SIG-M5 (cell line): ENCODE results near the gene RXFP4.

Experiments
- DNase-seq: peaks from one replicate; lab custom pipeline; 2025; lab: John Stamatoyannopoulos, UW

Gene RXFP4

DNA sequence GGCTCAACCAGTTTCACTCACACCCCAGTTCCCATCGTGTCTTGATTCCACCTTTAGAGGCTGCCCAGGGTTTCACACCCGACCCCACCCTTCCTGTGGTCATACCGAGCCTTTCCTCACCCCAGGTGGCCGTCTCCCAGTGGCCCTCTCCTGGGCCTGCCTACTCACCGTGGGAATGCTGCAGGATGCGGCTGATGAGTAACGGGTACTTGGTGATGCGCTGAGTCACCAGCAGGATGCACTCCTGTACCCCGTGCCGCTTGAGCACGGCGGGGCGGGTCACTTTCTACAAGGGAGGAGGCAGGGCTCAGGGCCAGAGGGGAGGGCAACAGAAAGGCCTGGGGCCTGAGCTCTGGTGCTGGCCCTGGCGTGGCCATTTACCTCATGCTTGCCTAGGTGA, 20.5 kb downstream of the RXFP4 start:
- no peak for DNase-seq

DNA sequence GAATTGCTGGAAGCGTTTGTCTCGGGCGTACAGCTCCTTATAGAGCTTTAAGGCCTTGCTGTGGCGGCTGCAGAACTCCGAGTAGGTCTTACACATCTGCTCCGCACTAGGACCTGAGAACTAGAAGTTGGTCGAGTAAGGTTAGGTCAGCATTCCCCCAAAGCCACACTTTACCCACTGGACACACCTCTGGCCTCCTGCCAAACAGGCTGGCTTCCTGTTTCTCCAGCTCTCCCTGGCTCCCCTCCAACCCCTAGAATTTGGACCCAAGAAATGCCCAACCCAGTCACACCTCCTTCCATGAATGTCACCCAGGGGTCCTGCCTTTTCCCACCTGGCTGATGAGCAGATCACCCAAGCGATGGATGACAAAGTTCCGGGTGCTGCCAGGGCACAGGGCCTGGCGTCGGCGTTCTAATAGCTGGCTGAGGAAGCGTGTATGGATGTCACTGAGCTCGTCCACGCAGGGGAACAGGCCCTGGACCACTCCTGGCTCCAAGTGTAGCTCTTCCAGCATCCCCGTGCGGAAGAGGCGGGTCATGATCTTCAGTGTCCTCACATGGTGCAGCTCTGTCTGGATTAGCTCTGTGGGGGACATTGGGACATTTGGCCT, 21.3 kb downstream of the RXFP4 start:
- no peak for DNase-seq

- no peak for DNase-seq
These were observed 22.8 kb downstream of the RXFP4 start for GRCh38 chr1:155964193-155964592.

DNA sequence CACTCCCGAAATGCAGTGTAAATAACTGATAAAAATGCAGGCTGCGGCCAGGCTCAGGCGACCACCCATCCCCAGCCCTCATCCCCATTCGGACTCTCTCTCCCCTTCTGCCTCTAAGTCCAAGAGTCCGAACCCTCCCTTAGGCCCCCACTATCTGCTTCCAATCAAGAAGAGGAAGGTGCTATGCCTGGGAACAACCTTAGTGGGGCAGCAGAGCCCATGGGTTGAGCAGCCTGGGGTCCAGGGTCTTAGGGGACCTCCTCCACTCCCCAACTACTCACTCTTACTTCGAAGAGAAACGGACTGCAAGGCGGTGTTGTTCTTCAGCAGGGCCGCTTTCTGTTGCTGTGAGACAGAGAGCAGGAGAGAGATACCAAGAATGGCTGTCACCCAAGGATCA, 24.7 kb downstream of the RXFP4 start:
- no peak for DNase-seq

DNA sequence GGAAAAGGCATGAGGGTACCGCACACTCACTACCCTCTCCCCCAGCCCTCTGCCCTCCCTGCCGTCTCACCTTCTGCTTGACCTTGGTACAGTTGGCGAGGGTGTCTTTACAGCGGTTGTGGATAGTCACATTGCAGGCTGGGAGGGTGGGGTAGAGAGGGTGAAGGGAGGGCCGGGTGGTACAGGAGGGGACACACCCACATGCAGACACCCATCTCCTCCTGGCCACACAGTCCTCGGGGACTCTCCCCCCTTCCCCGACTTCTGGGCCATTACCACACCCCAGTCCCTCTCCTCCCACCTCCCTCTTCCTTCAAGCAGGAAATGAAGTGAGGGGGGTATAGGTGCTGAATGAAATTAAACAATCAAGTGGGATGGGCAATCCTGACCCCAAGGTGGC, 25.3 kb downstream of the RXFP4 start:
- DNase-seq, result no peak

- no peak for DNase-seq
These were observed 26.1 kb downstream of the RXFP4 start for GRCh38 chr1:155967341-155968050.

DNA sequence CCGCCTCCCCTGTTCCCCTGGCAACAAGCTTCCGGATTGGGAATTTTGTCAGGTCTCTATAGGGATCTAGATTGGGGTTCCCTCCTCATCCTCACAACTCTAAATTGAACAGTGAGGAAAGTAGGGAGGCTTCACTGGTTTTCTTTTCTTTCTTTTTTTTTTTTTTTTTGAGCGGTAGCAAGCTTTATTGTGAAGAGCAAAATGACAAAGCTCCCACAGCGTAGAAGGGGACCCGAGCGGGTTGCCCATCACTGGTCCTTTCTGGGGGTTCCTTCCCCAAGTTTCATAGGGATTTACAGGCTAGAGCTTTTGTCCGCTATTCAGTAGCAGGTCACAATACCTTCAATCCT, 26.6 kb downstream of the RXFP4 start:
- DNase-seq, result no peak

GRCh38 chr1:155968670-155969069, 27.2 kb downstream of the RXFP4 start:
- no peak for DNase-seq

- DNase-seq, result no peak
These were observed 27.9 kb downstream of the RXFP4 start for GRCh38 chr1:155969377-155969791.

- DNase-seq, result peak; percentile 65
These were observed 29.2 kb downstream of the RXFP4 start for GRCh38 chr1:155970531-155971167.

DNA sequence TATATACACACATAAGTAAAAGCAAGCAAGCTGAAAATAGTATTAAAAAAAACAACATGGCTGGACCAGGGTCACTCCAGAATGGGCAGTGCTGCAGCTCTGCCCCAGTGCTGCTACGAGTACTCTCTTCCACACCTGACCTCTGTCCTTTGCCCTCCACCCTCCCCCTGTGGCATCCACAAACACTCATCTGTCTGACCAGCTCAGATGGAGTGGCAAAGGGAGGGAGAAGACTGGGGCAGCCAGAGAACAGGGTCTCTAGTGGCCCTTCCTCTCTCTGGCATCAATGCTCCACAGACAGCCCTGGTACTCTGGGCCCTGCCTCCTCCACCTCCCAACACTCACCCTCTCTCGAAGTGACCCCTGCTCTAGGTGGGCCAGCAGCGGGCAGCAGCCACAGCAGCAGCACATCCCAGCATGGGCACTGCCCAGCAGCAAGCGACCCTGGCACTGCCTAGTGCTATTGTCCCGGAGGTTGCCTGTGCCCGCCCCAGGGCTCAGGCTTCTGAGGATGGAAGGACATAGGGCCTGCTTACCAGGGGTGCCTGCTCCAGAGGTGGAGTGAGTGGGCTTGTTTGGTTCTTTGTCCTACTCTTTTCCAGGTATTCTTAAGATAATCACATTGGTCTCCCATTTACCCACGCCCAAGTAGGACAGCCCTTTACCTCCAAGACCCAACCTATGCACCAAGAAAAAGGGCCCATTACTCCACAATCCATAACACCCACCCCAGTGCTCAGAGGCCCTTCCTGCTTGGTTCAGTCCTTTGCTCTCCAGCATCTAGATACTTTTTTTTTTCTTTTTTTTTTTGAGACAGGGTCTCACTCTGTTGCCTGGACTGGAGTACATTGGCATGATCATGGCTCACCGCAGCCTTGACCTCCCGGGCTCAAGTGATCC, 30.7 kb downstream of the RXFP4 start:
- no peak for DNase-seq

GRCh38 chr1:155973723-155974122, 32.3 kb downstream of the RXFP4 start:
- no peak for DNase-seq

GRCh38 chr1:155974208-155975115, 33.0 kb downstream of the RXFP4 start:
- no peak for DNase-seq

- DNase-seq, result no peak
These were observed 34.1 kb downstream of the RXFP4 start for GRCh38 chr1:155975375-155976061.

GRCh38 chr1:155976062-155976912, 34.8 kb downstream of the RXFP4 start:
- peak; percentile 77 for DNase-seq

DNA sequence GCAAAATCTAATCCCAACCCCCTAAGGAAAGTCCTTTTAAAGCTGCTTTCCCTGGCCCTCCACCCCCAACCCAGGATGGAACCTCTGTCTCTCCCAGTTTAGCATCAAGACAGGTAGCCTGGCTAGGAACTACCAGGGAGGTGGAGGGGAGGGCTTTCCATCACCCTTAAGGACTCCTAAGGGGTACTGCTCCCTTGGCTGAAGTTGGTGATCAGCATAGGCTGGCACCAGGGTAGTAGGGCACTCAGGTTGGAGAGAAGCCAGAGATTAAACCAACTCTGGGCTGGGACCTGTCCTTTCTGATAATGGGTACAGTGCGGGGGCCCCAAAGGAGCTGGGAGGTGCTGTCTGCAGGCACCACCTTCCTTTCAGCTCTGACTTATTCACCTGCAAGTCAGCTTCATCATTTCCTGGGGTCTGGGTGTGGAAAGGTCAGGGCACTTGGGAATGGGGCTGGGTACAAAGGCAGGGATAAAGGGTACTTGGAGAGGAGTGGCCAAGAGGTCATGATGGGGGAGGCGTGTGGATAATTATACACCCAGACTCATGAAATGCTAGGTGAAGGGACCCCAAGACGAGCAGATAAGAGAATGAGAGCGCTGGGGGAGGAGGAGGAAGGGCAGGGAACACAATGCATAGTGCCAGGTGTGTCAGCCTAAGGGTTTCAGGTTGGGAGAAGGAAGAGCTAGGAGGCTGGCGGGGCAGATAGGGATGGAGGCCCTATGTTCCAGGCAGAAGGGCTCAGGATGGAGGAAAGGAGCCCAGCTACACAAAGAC, 35.7 kb downstream of the RXFP4 start:
- no peak for DNase-seq

GRCh38 chr1:155977690-155978324, 36.4 kb downstream of the RXFP4 start:
- no peak for DNase-seq

DNA sequence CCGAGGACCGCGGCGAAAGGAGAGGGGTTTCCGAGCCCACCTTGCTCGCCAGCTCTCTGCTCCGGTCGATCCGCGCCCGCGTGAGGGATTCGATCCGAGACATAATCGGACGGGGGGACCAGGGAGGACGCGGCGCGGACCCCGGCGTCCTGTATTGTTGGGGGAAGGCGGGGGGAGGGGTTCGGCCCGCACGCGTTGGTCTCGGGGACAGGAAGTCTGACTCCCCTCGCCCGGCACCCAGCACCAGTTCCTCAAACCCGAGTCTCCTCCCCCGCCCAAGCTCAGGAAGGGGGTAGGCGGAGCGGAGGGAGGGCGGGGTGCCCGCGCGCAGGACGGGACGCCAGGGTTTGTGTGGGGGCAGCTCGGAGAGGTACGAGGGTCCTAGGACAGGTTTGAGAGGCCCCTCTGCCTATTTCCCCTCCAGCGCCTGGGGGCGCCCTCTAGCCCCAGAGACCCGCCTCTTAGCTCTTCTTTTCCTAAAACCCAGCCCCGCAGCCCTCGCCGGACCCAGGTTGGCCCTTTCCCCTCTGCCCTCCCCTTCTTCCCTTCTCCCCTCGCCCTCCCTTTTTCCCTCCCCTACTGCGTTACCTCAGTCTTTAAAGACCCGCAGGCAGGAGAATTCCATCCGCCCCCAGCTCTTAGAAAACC, 37.0 kb downstream of the RXFP4 start, which contains the start of gene ARHGEF2:
ARHGEF2 (minus strand) TSS at position 223 of the 648 bp plus-strand sequence; CDS start at position 103, 120 bp downstream.
- DNase-seq, result peak; percentile 89
